GM08714 (cell line): ENCODE measurements around the gene ZNF358.

Source experiments
- H3K4me3 ChIP-seq: fragments of 200-500 bp; sonication (Bioruptor generic); 2 replicates; pipeline ENCODE4 v1.5.1; 2014; ENCODE audit warnings: mild to moderate bottlenecking, low read length, inconsistent platforms
- ZNF274 ChIP-seq: IDR thresholded peaks from 2 replicates; pipeline ENCODE4 v1.6.1; 2012; ENCODE audit warnings: mild to moderate bottlenecking, low read depth, low read length

Gene ZNF358

GRCh38 chr19:7505288-7505681 is 10.6 kb upstream of the ZNF358 start:
- no peak for TF ChIP-seq ZNF274
- no peak overlapping the region for H3K4me3 ChIP-seq

GRCh38 chr19:7505682-7506384 is 10.1 kb upstream of the ZNF358 start:
- no peak overlapping the region for H3K4me3 ChIP-seq
- no peak for TF ChIP-seq ZNF274

GRCh38 chr19:7506385-7507328 is 9.2 kb upstream of the ZNF358 start:
- no peak overlapping the region for H3K4me3 ChIP-seq
- no peak for TF ChIP-seq ZNF274

GRCh38 chr19:7507884-7508283 is 8.0 kb upstream of the ZNF358 start:
- TF ChIP-seq ZNF274: no peak
- H3K4me3 ChIP-seq: no peak overlapping the region

GRCh38 chr19:7509625-7510024 is 6.3 kb upstream of the ZNF358 start:
- H3K4me3 ChIP-seq: no peak overlapping the region
- no peak for TF ChIP-seq ZNF274

- TF ChIP-seq ZNF274: no peak
- no peak overlapping the region for H3K4me3 ChIP-seq
These were observed 3.5 kb upstream of the ZNF358 start for GRCh38 chr19:7512400-7512851.

- no peak overlapping the region for H3K4me3 ChIP-seq
- no peak for TF ChIP-seq ZNF274
These were observed 1.9 kb upstream of the ZNF358 start for GRCh38 chr19:7513809-7514642.

- no peak for TF ChIP-seq ZNF274
- H3K4me3 ChIP-seq: no peak overlapping the region; the same call in 1 of the 2 replicates
These were observed 726 bp upstream of the ZNF358 start for GRCh38 chr19:7515110-7515644.

- no peak for TF ChIP-seq ZNF274
- peak overlapping the region; percentile 38 for H3K4me3 ChIP-seq
These were observed 430 bp downstream of the ZNF358 start for GRCh38 chr19:7516333-7516732.

GRCh38 chr19:7516878-7517277 is 975 bp downstream of the ZNF358 start:
- no peak for TF ChIP-seq ZNF274
- H3K4me3 ChIP-seq: no peak overlapping the region

- no peak overlapping the region for H3K4me3 ChIP-seq
- TF ChIP-seq ZNF274: no peak
These were observed 3.6 kb downstream of the ZNF358 start for GRCh38 chr19:7519361-7520130.

- H3K4me3 ChIP-seq: no peak overlapping the region
- no peak for TF ChIP-seq ZNF274
These were observed 4.5 kb downstream of the ZNF358 start for GRCh38 chr19:7520131-7521051.
